Measurements from ENCODE around the gene RAPGEF4. TPM values are rescaled to one million over a fixed set of nuclear protein-coding genes. Genes with fewer than 3 reads are reported as not detected.

RAPGEF4 gene
- polyA plus RNA-seq, 1 experiment, result 1.3 TPM

- H3K4me3 ChIP-seq (ENCODE audit: low read depth, low read length), result no peak overlapping the region
- no peaks in the 10 kb centered on the region for H3K9me3 ChIP-seq (ENCODE audit: control insufficient read depth, insufficient read depth, low read length)
- no peak overlapping the region for H3K27ac ChIP-seq (ENCODE audit: low read depth, low read length)
- no peak for DNase-seq (ENCODE audit: low read depth, low spot score)
- no peak for TF ChIP-seq CTCF (IDR thresholded peaks at IDR 0.05; ENCODE audit: low read depth, low read length)
- CTCF ChIA-PET, result interaction anchor here (5.6 kb wide), 1 partner anchor 69 kb away, joined by 52 read pairs; no protein-coding TSS in a partner anchor
- POLR2A ChIA-PET, result no interaction called here
- no peaks in the 10 kb centered on the region for H3K27me3 ChIP-seq (ENCODE audit: control insufficient read depth, insufficient read depth, low read length)
Measured at GRCh38 chr2:172861656-172862476, 126.2 kb downstream of the RAPGEF4 start.

GRCh38 chr2:172863341-172863740, 127.7 kb downstream of the RAPGEF4 start:
- ChIA-PET CTCF (interaction anchor here (0.9 to 5.6 kb wide), 3 partner anchors 14 to 70 kb away, joined by 3 to 52 read pairs (median 3); no protein-coding TSS in a partner anchor), POLR2A (no interaction called here)
- H3K27me3 ChIP-seq (ENCODE audit: control insufficient read depth, insufficient read depth, low read length), result no peaks in the 10 kb centered on the region
- H3K27ac ChIP-seq (ENCODE audit: low read depth, low read length), result no peak overlapping the region
- no peak for DNase-seq (ENCODE audit: low read depth, low spot score)
- TF ChIP-seq CTCF (IDR thresholded peaks at IDR 0.05; ENCODE audit: low read depth, low read length), result no peak
- H3K9me3 ChIP-seq (ENCODE audit: control insufficient read depth, insufficient read depth, low read length), result no peaks in the 10 kb centered on the region
- no peak overlapping the region for H3K4me3 ChIP-seq (ENCODE audit: low read depth, low read length)

- Histone ChIP-seq H3K4me3 (ENCODE audit: low read depth, low read length) (no peak overlapping the region), H3K27ac (ENCODE audit: low read depth, low read length) (no peak overlapping the region), H3K27me3 (ENCODE audit: control insufficient read depth, insufficient read depth, low read length) (no peaks in the 10 kb centered on the region), H3K9me3 (ENCODE audit: control insufficient read depth, insufficient read depth, low read length) (no peaks in the 10 kb centered on the region)
- ChIA-PET POLR2A (no interaction called here), CTCF (interaction anchor here (1.2 to 5.6 kb wide), 3 partner anchors 43 to 67 kb away, joined by 3 to 52 read pairs (median 6); no protein-coding TSS in a partner anchor)
- no peak for DNase-seq (ENCODE audit: low read depth, low spot score)
- TF ChIP-seq CTCF (IDR thresholded peaks at IDR 0.05; ENCODE audit: low read depth, low read length), result peak; percentile 73
Measured at GRCh38 chr2:172864182-172864581, 128.5 kb downstream of the RAPGEF4 start.

DNA sequence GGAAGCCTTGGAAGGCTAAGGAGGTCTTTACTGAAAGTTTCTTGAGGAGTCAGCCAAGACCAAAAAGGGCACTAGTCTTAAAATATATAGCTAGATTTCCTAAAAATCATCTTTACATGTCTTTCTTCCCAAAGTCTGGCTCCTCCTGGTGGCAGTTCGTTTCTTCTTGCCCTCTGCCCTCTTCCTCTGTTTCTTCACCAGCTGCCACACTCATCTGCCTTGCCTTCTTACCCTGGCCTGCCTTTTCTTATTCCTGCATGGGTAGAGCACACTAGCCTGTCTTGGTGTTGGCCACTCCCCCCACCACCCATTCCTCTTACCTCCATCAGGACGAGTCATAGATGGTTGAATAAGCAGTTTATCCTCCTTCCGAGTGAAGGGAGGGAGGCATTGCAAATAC, 129.8 kb downstream of the RAPGEF4 start:
- CTCF ChIA-PET, result interaction anchor here (1.0 to 5.6 kb wide), 8 partner anchors 13 to 162 kb away, joined by 3 to 52 read pairs (median 4); no protein-coding TSS in a partner anchor
- peak; percentile 28; the same call in 1 of the 2 replicates for TF ChIP-seq CTCF (IDR thresholded peaks at IDR 0.05; ENCODE audit: low read depth, low read length)
- Histone ChIP-seq H3K27me3 (ENCODE audit: control insufficient read depth, insufficient read depth, low read length) (no peaks in the 10 kb centered on the region), H3K9me3 (ENCODE audit: control insufficient read depth, insufficient read depth, low read length) (no peaks in the 10 kb centered on the region), H3K4me3 (ENCODE audit: low read depth, low read length) (no peak overlapping the region), H3K27ac (ENCODE audit: low read depth, low read length) (no peak overlapping the region)
- DNase-seq (ENCODE audit: low read depth, low spot score), result no peak
- POLR2A ChIA-PET, result no interaction called here

- ChIA-PET CTCF (interaction anchor here (0.9 to 3.1 kb wide), 2 partner anchors 62 to 126 kb away, joined by 3 to 18 read pairs; no protein-coding TSS in a partner anchor), POLR2A (no interaction called here)
- TF ChIP-seq CTCF (IDR thresholded peaks at IDR 0.05; ENCODE audit: low read depth, low read length), result no peak
- Histone ChIP-seq H3K9me3 (ENCODE audit: control insufficient read depth, insufficient read depth, low read length) (no peaks in the 10 kb centered on the region), H3K27me3 (ENCODE audit: control insufficient read depth, insufficient read depth, low read length) (no peaks in the 10 kb centered on the region), H3K4me3 (ENCODE audit: low read depth, low read length) (no peak overlapping the region), H3K27ac (ENCODE audit: low read depth, low read length) (no peak overlapping the region)
- no peak for DNase-seq (ENCODE audit: low read depth, low spot score)
Measured at GRCh38 chr2:172869861-172870260, 134.2 kb downstream of the RAPGEF4 start.
